HEK293 (cell line): ENCODE measurements around the gene RAB22A.

Experiments used
- EGR2 ChIP-seq: fragments of 450-650 bp; formaldehyde crosslinking; IDR thresholded peaks from 2 replicates; pipeline ENCODE4 v1.5.1; 2016; ENCODE audit warnings: low read depth, missing biosample characterization, missing genetic modification characterization
- KLF7 ChIP-seq: fragments of 450-650 bp; formaldehyde crosslinking; IDR thresholded peaks from 2 replicates; pipeline ENCODE4 v1.5.1; 2016; ENCODE audit warnings: missing biosample characterization, missing genetic modification characterization, borderline replicate concordance
- PATZ1 ChIP-seq: fragments of 450-650 bp; formaldehyde crosslinking; IDR thresholded peaks from 2 replicates; pipeline ENCODE4 v1.5.1; 2016; ENCODE audit warnings: missing biosample characterization, missing genetic modification characterization
- REPIN1 ChIP-seq: fragments of 450-650 bp; formaldehyde crosslinking; IDR thresholded peaks from 2 replicates; pipeline ENCODE4 v1.5.1; 2017; ENCODE audit warnings: missing biosample characterization, missing genetic modification characterization, low read depth
- ZNF639 ChIP-seq: fragments of 450-650 bp; formaldehyde crosslinking; IDR thresholded peaks from 2 replicates; pipeline ENCODE4 v1.5.1; 2016; ENCODE audit warnings: missing biosample characterization, missing genetic modification characterization

- TF ChIP-seq PATZ1 (tag by site-specific recombination) (no peak), REPIN1 (tag by site-specific recombination) (no peak), EGR2 (no peak), KLF7 (tag by site-specific recombination) (no peak), ZNF639 (tag by site-specific recombination) (no peak)
These were observed 2.9 kb upstream of the RAB22A start for GRCh38 chr20:58306421-58307261.
